ENCODE data around the gene CGB1.

- TF ChIP-seq CTCF (IDR thresholded peaks at IDR 0.05) (no peak), ARID4B (CRISPR knock-in tag; IDR thresholded peaks at IDR 0.05; ENCODE audit: borderline replicate concordance) (no peak)
These were observed 26.9 kb downstream of the CGB1 start for GRCh38 chr19:49009828-49010227.

Data from WTC11 (cell line).